DOHH2 (cell line): Measurements from ENCODE around the gene LBH.

Experiments used
- EZH2phosphoT487 ChIP-seq: fragments of 200-600 bp; sonication (generic); IDR thresholded peaks from 2 replicates; pipeline ENCODE4 v1.6.1; 2017; ENCODE audit warnings: borderline replicate concordance, mild to moderate bottlenecking, antibody characterized with exemption, low read length, moderate library complexity, mixed read lengths
- TF ChIP-seq, protein P1 (sequence below): fragments of 200-600 bp; sonication (generic); IDR thresholded peaks from one replicate; pipeline ENCODE4 v1.5.1; 2014; ENCODE audit warnings: antibody characterized with exemption, mild to moderate bottlenecking, low read depth, low read length; ENCODE audit not compliant: poor library complexity, severe bottlenecking

DNA sequence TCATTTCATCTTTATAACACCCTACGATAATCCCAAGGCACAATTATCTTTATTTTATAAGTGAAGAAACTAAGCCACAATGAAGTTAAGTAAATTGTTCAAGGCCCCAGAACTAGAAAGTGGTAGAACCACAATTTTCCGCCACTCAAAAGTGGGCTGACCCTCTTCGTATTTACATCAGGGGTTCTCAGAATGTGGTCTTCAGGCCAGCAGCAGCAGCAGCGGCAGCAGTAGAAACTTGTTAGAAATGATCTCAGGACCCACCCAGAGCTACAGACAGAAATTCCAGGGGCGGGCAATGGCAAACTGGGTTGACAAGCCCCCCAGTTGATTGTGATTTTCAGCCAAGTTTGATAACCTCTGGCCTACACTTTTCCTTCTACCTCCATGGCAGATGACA is 62.8 kb downstream of the LBH start:
- TF ChIP-seq, protein P1, sequence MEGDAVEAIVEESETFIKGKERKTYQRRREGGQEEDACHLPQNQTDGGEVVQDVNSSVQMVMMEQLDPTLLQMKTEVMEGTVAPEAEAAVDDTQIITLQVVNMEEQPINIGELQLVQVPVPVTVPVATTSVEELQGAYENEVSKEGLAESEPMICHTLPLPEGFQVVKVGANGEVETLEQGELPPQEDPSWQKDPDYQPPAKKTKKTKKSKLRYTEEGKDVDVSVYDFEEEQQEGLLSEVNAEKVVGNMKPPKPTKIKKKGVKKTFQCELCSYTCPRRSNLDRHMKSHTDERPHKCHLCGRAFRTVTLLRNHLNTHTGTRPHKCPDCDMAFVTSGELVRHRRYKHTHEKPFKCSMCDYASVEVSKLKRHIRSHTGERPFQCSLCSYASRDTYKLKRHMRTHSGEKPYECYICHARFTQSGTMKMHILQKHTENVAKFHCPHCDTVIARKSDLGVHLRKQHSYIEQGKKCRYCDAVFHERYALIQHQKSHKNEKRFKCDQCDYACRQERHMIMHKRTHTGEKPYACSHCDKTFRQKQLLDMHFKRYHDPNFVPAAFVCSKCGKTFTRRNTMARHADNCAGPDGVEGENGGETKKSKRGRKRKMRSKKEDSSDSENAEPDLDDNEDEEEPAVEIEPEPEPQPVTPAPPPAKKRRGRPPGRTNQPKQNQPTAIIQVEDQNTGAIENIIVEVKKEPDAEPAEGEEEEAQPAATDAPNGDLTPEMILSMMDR, result no peak
- TF ChIP-seq EZH2phosphoT487, result no peak
